ENCODE results near the gene PTBP1. TPM values are rescaled to one million over a fixed set of nuclear protein-coding genes. Genes with fewer than 3 reads are reported as not detected.

PTBP1 gene
- total RNA-seq, 1 donor from 2014 or later: 496 TPM

DNA sequence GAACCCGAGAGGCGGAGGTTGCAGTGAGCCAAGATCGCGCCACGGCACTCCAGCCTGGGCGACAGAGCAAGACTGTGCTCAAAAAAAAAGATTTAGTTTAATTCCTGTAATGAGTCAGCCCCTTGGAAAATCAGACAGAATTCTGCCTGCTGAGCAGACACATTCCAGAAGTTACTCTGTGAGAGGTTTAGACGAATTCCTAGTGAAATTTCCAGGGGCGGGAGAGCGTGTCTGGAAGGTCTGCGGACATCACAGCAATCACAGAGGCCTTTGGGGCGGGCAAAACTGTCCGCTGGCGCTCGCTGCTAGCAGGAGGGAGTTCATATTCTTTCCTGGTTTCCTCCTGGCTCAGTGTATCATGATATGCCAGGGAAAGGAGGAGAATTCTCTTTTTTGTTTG is 28.8 kb upstream of the PTBP1 start:
- no peak for DNase-seq (ENCODE audit: extremely low spot score, unreplicated experiment)
- H3K27ac Mint-ChIP-seq: peak overlapping the region; percentile 48
- H3K4me1 Mint-ChIP-seq (ENCODE audit: unreplicated experiment): peaks cover 3% of the 10 kb centered on the region
- no peak overlapping the region for H3K4me3 Mint-ChIP-seq
- TF ChIP-seq, protein P1, sequence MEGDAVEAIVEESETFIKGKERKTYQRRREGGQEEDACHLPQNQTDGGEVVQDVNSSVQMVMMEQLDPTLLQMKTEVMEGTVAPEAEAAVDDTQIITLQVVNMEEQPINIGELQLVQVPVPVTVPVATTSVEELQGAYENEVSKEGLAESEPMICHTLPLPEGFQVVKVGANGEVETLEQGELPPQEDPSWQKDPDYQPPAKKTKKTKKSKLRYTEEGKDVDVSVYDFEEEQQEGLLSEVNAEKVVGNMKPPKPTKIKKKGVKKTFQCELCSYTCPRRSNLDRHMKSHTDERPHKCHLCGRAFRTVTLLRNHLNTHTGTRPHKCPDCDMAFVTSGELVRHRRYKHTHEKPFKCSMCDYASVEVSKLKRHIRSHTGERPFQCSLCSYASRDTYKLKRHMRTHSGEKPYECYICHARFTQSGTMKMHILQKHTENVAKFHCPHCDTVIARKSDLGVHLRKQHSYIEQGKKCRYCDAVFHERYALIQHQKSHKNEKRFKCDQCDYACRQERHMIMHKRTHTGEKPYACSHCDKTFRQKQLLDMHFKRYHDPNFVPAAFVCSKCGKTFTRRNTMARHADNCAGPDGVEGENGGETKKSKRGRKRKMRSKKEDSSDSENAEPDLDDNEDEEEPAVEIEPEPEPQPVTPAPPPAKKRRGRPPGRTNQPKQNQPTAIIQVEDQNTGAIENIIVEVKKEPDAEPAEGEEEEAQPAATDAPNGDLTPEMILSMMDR (conservative IDR thresholded peaks at IDR 0.05): no peak
- H3K36me3 Mint-ChIP-seq: no peaks in the 10 kb centered on the region
- no peaks in the 10 kb centered on the region for H3K9me3 Mint-ChIP-seq
- no peaks in the 10 kb centered on the region for H3K27me3 Mint-ChIP-seq

- Mint-ChIP-seq H3K4me1 (ENCODE audit: unreplicated experiment) (peaks cover 3% of the 10 kb centered on the region), H3K9me3 (no peaks in the 10 kb centered on the region), H3K27me3 (no peaks in the 10 kb centered on the region), H3K36me3 (no peaks in the 10 kb centered on the region), H3K4me3 (no peak overlapping the region), H3K27ac (no peak overlapping the region)
- DNase-seq (ENCODE audit: extremely low spot score, unreplicated experiment): no peak
- TF ChIP-seq, protein P1 (conservative IDR thresholded peaks at IDR 0.05): no peak
Observed at GRCh38 chr19:769616-770015, 27.6 kb upstream of the PTBP1 start.

GRCh38 chr19:771332-771785 is 25.9 kb upstream of the PTBP1 start:
- H3K27me3 Mint-ChIP-seq: no peaks in the 10 kb centered on the region
- H3K9me3 Mint-ChIP-seq: no peaks in the 10 kb centered on the region
- H3K4me3 Mint-ChIP-seq: no peak overlapping the region
- DNase-seq (ENCODE audit: extremely low spot score, unreplicated experiment): no peak
- H3K36me3 Mint-ChIP-seq: no peaks in the 10 kb centered on the region
- peaks cover 3% of the 10 kb centered on the region for H3K4me1 Mint-ChIP-seq (ENCODE audit: unreplicated experiment)
- no peak overlapping the region for H3K27ac Mint-ChIP-seq
- TF ChIP-seq, protein P1 (conservative IDR thresholded peaks at IDR 0.05): peak; percentile 73

- TF ChIP-seq, protein P1 (conservative IDR thresholded peaks at IDR 0.05): no peak
- Mint-ChIP-seq H3K36me3 (no peaks in the 10 kb centered on the region), H3K27ac (no peak overlapping the region), H3K4me1 (ENCODE audit: unreplicated experiment) (peaks cover 3% of the 10 kb centered on the region), H3K4me3 (no peak overlapping the region), H3K9me3 (no peaks in the 10 kb centered on the region), H3K27me3 (no peaks in the 10 kb centered on the region)
- DNase-seq (ENCODE audit: extremely low spot score, unreplicated experiment): no peak
Observed at GRCh38 chr19:772063-772462, 25.2 kb upstream of the PTBP1 start.

- H3K9me3 Mint-ChIP-seq: no peaks in the 10 kb centered on the region
- H3K27ac Mint-ChIP-seq: no peak overlapping the region
Observed at GRCh38 chr19:772730-773436, 24.4 kb upstream of the PTBP1 start.

More at GRCh38 chr19:772730-773436, 24.4 kb upstream of the PTBP1 start:
- no peak for DNase-seq (ENCODE audit: extremely low spot score, unreplicated experiment)
- Mint-ChIP-seq H3K4me3 (no peak overlapping the region), H3K36me3 (no peaks in the 10 kb centered on the region), H3K27me3 (no peaks in the 10 kb centered on the region), H3K4me1 (ENCODE audit: unreplicated experiment) (peaks cover 3% of the 10 kb centered on the region)
- TF ChIP-seq, protein P1 (conservative IDR thresholded peaks at IDR 0.05): no peak

Measured in type B pancreatic cell (in vitro differentiated cells).